A549 (cell line): ENCODE measurements around the gene TMEM101. TPM values are rescaled to one million over a fixed set of nuclear protein-coding genes. Genes with fewer than 3 reads are reported as not detected.

Experiments
- ATAC-seq, 2 experiments: fragments of 200-7000 bp in 1 of 2; fragments of >200 bp in 1 of 2; cut with Nextera tagmentation in 1 of 2; cut with Tn5 transposase in 1 of 2; 3 replicates each; pipeline versions ENCODE4 v1.8.0 to v1.9.1; 2018 to 2020; ENCODE audit warnings: mild to moderate bottlenecking in 1 of 2, moderate library complexity in 1 of 2
- CTCF ChIA-PET: fragments of 300-600 bp; sonication (Branson Sonifier 250); formaldehyde crosslinking; extraction: SDS; loops from one replicate; lab custom pipeline; 2021; ENCODE audit warnings: antibody characterized with exemption, inconsistent platforms; lab: Yijun Ruan, JAX
- POLR2A ChIA-PET: fragments of 350-600 bp; formaldehyde crosslinking; extraction: SDS; loops from one replicate; lab custom pipeline; 2021; ENCODE audit warnings: antibody characterized with exemption, inconsistent platforms; lab: Yijun Ruan, JAX
- DNase-seq, 2 experiments: peaks; one replicate each; pipeline versions ENCODE4 v3.0.0 to v3.0.0-alpha.2; 2011 to 2016; ENCODE audit warnings: low read depth in 1 of 2, low spot score in 1 of 2
- FAIRE-seq: peaks from 2 replicates; lab custom pipeline; 2011; peaks lifted over from hg19 to GRCh38; lab: Jason Lieb, UNC
- H3K27ac ChIP-seq, 2 experiments: fragments of >200 bp; sonication (Bioruptor Twin); formaldehyde crosslinking; 3 replicates each; pipeline ENCODE4 v1.5.1; 2016 to 2017
- H3K4me1 ChIP-seq: fragments of >200 bp; sonication (Bioruptor Twin); formaldehyde crosslinking; 3 replicates; pipeline ENCODE4 v1.6.1; 2016
- H3K4me2 ChIP-seq: fragments of >200 bp; sonication (Bioruptor Twin); formaldehyde crosslinking; 3 replicates; pipeline ENCODE4 v1.6.1; 2016
- H3K4me3 ChIP-seq: fragments of >200 bp; sonication (Bioruptor Twin); formaldehyde crosslinking; 3 replicates; pipeline ENCODE4 v1.5.1; 2016
- H3K9me3 ChIP-seq: fragments of >200 bp; sonication (Bioruptor Twin); formaldehyde crosslinking; 3 replicates; pipeline ENCODE4 v1.6.1; 2016
- CBX2 ChIP-seq: fragments of 200-600 bp; sonication (generic); IDR thresholded peaks from 2 replicates; pipeline ENCODE4 v1.6.1; 2016; ENCODE audit warnings: low read depth, mild to moderate bottlenecking, borderline replicate concordance
- CHD4 ChIP-seq: fragments of 200-600 bp; sonication (generic); IDR thresholded peaks from 2 replicates; pipeline ENCODE4 v1.6.1; 2016; ENCODE audit warnings: antibody characterized with exemption, mild to moderate bottlenecking, borderline replicate concordance
- FOXS1 ChIP-seq: fragments of 250-450 bp; sonication (Bioruptor Pico); IDR thresholded peaks from 2 replicates; pipeline ENCODE4 v1.5.0; 2020; ENCODE audit warnings: mild to moderate bottlenecking, moderate library complexity
- GATA3 ChIP-seq: IDR thresholded peaks from 2 replicates; pipeline ENCODE4 v1.6.1; 2012; ENCODE audit warnings: borderline replicate concordance
- HEYL ChIP-seq: fragments of 250-450 bp; sonication (Bioruptor Pico); IDR thresholded peaks from 2 replicates; pipeline ENCODE4 v1.8.0; 2021; ENCODE audit warnings: mild to moderate bottlenecking, moderate library complexity
- HMGXB4 ChIP-seq: fragments of 250-450 bp; sonication (Bioruptor Pico); IDR thresholded peaks from 2 replicates; pipeline ENCODE4 v1.5.0; 2021; ENCODE audit warnings: mild to moderate bottlenecking, moderate library complexity, borderline replicate concordance
- HOXB13 ChIP-seq: fragments of 250-450 bp; sonication (Bioruptor Pico); IDR thresholded peaks from 2 replicates; pipeline ENCODE4 v1.5.0; 2020; ENCODE audit warnings: low read depth, mild to moderate bottlenecking, moderate library complexity
- KDM1A ChIP-seq: fragments of 200-600 bp; sonication (generic); IDR thresholded peaks from 2 replicates; pipeline ENCODE4 v1.6.1; 2016; ENCODE audit warnings: low read depth, mild to moderate bottlenecking
- KDM5A ChIP-seq: fragments of 200-600 bp; sonication (generic); IDR thresholded peaks from 2 replicates; pipeline ENCODE4 v1.6.1; 2016; ENCODE audit warnings: antibody characterized with exemption, mild to moderate bottlenecking
- MAFK ChIP-seq: fragments of 450-650 bp; IDR thresholded peaks from 2 replicates; pipeline ENCODE4 v1.6.1; 2014; ENCODE audit not compliant: partially characterized antibody
- MYC ChIP-seq: IDR thresholded peaks from 2 replicates; pipeline ENCODE4 v1.6.1; 2012; ENCODE audit warnings: mild to moderate bottlenecking, inconsistent platforms, low read length, improper control_type of control experiment, borderline replicate concordance
- NFE2L2 ChIP-seq: fragments of 150-350 bp; conservative IDR thresholded peaks from 2 replicates; pipeline ENCODE4 v1.6.1; 2014; ENCODE audit warnings: low read length
- NR3C1 ChIP-seq: fragments of >200 bp; sonication (Bioruptor Twin); formaldehyde crosslinking; IDR thresholded peaks from 3 replicates; pipeline ENCODE4 v1.6.1; 2017
- PHF8 ChIP-seq: fragments of 200-600 bp; sonication (generic); IDR thresholded peaks from 2 replicates; pipeline ENCODE4 v1.6.1; 2016; ENCODE audit warnings: low read depth, mild to moderate bottlenecking, antibody characterized with exemption, moderate library complexity, borderline replicate concordance
- POLR2A ChIP-seq: IDR thresholded peaks from 2 replicates; pipeline ENCODE4 v1.6.1; 2012; ENCODE audit warnings: mild to moderate bottlenecking, low read length
- RAD21 ChIP-seq, 2 experiments: fragments of >200 bp in 1 of 2; sonication (Bioruptor Twin) in 1 of 2; formaldehyde crosslinking in 1 of 2; IDR thresholded peaks in 1 of 2; conservative IDR thresholded peaks in 1 of 2; 2 replicates in 1 of 2; 3 replicates in 1 of 2; pipeline ENCODE4 v1.6.1; 2012 to 2018; ENCODE audit warnings: inconsistent platforms in 1 of 2
- RARB ChIP-seq: fragments of 250-450 bp; sonication (Bioruptor Pico); IDR thresholded peaks from 2 replicates; pipeline ENCODE4 v1.8.0; 2021; ENCODE audit warnings: mild to moderate bottlenecking, moderate library complexity
- RFX5 ChIP-seq: fragments of 450-650 bp; IDR thresholded peaks from 2 replicates; pipeline ENCODE4 v1.7.1; 2014; ENCODE audit warnings: antibody characterized with exemption, mild to moderate bottlenecking, moderate library complexity
- WGBS: methylation state at CpG from one replicate; pipeline ENCODE4 v1.1.6; 2017; ENCODE audit errors: missing lambda C conversion rate; 5-methylcytosine and 5-hydroxymethylcytosine counted together
- polyA plus RNA-seq, 4 experiments: library from polyadenylated mRNA; depleted of rRNA in 3 of 4; stranded (reverse); fragments of >200 nt; fragmentation: RNase III in 1 of 4; extraction: RNeasy Plus Mini Kit Qiagen cat#74134 plus additional on column Dnase treatment in 1 of 4; gene quantifications; 2 replicates in 3 of 4; 3 replicates in 1 of 4; pipeline ENCODE4 v1.2.3, GENCODE V29; 2011 to 2017
- TF ChIP-seq, protein P1 (sequence below): fragments of 450-650 bp; IDR thresholded peaks from 2 replicates; pipeline ENCODE4 v1.6.1; 2014; ENCODE audit warnings: antibody characterized with exemption

TMEM101 gene
- polyA plus RNA-seq, 2 of the 4 experiments (the other 2 are of a cell fraction) = 32.2 to 38.2 TPM

DNA sequence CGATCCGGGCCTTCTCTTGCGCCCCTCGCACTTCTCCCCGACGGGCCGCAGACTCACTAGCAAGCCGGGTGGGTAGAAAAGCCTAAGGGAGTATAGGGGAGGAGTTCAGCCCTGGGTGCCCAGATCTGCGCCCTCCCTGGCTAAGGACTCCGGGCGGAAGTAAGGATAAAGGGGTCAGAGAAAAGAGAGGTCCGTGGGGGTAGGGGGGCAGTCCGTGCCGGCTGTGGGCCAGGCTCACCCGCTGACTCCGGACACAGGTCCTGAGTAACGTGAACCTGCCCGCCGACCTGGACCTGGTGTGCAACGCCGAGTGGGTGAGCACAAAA, 8.5 kb downstream of the TMEM101 start:
- DNase-seq (no peak), ATAC-seq (no peak), FAIRE-seq (no peak)
- WGBS = 52% methylated on average over 21 of the region's 21 CpGs
- TF ChIP-seq, protein P1, sequence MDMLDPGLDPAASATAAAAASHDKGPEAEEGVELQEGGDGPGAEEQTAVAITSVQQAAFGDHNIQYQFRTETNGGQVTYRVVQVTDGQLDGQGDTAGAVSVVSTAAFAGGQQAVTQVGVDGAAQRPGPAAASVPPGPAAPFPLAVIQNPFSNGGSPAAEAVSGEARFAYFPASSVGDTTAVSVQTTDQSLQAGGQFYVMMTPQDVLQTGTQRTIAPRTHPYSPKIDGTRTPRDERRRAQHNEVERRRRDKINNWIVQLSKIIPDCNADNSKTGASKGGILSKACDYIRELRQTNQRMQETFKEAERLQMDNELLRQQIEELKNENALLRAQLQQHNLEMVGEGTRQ = no peak
- TF ChIP-seq FOXS1 (CRISPR knock-in tag) = no peak
- TF ChIP-seq HEYL (CRISPR knock-in tag) = no peak
- no peak for TF ChIP-seq GATA3
- TF ChIP-seq NFE2L2 = no peak
- TF ChIP-seq RAD21 (conservative IDR thresholded peaks at IDR 0.05 in 1 of 2, IDR thresholded peaks at IDR 0.05 in 1 of 2) = no peak
- TF ChIP-seq NR3C1 = no peak
- TF ChIP-seq CHD4 = no peak
- no peak for TF ChIP-seq PHF8
- no peak for TF ChIP-seq KDM1A
- no peak for TF ChIP-seq MAFK
- TF ChIP-seq RARB (CRISPR knock-in tag) = no peak
- no peak for TF ChIP-seq MYC
- TF ChIP-seq POLR2A = no peak
- Histone ChIP-seq H3K4me2 (peak overlapping the region; percentile 89), H3K4me1 (peaks cover 18% of the 10 kb centered on the region), H3K27ac (peak overlapping the region; percentile 61 to 83), H3K4me3 (peak overlapping the region; percentile 51), H3K9me3 (no peaks in the 10 kb centered on the region)
- ChIA-PET POLR2A (interaction anchor here (0.8 to 1.0 kb wide), 2 partner anchors 32 to 105 kb away, joined by 3 to 4 read pairs; no protein-coding TSS in a partner anchor), CTCF (interaction anchor here (0.6 to 24.9 kb wide), 7 partner anchors 11 to 126 kb away, joined by 3 to 657 read pairs (median 4); partner anchors contain the start of genes PPY and PYY)

- peak overlapping the region in 1 of 2 experiments; percentile 83; a peak in 3 of 6 replicates for H3K27ac ChIP-seq
- DNase-seq = peak in 1 of 2 experiments; percentile 32
Measured at GRCh38 chr17:44005527-44006271, 9.1 kb downstream of the TMEM101 start.

More at GRCh38 chr17:44005527-44006271, 9.1 kb downstream of the TMEM101 start:
- H3K4me1 ChIP-seq = peaks cover 18% of the 10 kb centered on the region
- H3K9me3 ChIP-seq = no peaks in the 10 kb centered on the region
- H3K4me2 ChIP-seq = peak overlapping the region; percentile 89
- H3K4me3 ChIP-seq = peak overlapping the region; percentile 51; the same call in 1 of the 3 replicates
- FAIRE-seq = no peak
- ChIA-PET POLR2A (interaction anchor here (0.8 to 1.0 kb wide), 2 partner anchors 33 to 105 kb away, joined by 3 to 4 read pairs; no protein-coding TSS in a partner anchor), CTCF (interaction anchor here (0.6 to 24.9 kb wide), 7 partner anchors 10 to 125 kb away, joined by 3 to 657 read pairs (median 4); partner anchors contain the start of genes PPY and PYY)
- TF ChIP-seq CBX2 (no peak), KDM1A (no peak), KDM5A (no peak), HMGXB4 (CRISPR knock-in tag) (no peak), HEYL (CRISPR knock-in tag) (no peak), RFX5 (no peak), HOXB13 (CRISPR knock-in tag) (no peak)
- ATAC-seq = peak in 1 of 2 experiments; percentile 15; a peak in 3 of 6 replicates
- WGBS = 93% methylated on average over 56 of the region's 59 CpGs
